ENCODE results near the gene STAC2. TPM values are rescaled to one million over a fixed set of nuclear protein-coding genes. Genes with fewer than 3 reads are reported as not detected.

Gene STAC2
- total and polyA plus RNA-seq, 2 of the 13 experiments (the other 11 are each of a cell fraction or from before 2014, with no cell fraction given), result not detected

DNA sequence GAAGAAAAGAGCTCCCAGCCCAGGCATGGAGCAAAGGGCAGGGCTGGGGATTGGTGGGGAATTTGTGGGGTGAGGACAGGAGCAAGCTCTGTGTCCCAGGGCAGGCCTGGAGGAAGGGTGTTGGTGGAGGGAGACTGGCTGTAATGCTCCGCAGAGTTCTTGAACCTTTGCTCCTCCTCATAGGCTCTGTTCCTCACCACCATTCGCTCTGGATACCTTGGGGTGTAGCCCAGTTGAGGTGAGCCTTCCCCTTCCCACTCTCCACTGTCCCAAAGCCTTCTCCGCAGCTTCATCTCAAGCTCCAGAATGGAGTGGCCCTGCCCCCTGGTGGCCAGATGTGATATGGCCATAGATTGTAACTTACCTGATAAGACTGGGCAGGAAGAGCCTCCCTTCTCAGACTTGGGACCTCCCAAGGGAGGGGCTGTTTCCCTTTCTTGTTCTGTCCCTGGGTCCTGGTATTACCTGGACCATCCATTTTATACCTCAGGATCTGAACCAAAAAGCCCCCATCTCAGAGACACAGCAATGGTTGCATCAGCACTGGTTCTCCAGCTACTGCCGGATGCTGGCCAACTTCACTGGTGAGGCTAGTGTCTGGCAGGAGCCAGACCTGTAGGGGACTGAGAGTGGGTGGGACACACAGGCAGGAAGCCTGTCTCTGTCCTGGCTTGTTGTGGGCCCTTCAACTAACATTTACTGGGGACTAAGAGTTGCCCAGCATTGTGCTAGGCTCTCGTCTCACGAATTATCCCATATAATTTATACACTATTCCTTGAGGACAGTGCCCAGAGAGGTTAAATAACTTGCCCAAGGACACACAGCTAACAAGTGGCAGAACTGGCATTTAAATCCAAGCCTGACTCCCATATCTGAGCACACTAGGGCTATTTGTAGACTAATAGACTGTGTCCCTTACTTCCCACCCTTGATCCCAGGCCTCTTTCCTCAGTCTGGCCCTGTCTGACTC, 19.1 kb upstream of the STAC2 start (continued):
- TF ChIP-seq ZFYVE20 (CRISPR knock-in tag; IDR thresholded peaks at IDR 0.05; ENCODE audit: borderline replicate concordance, low read depth) (no peak), SNAI1 (CRISPR knock-in tag; IDR thresholded peaks at IDR 0.05; ENCODE audit: borderline replicate concordance) (no peak), PAF1 (CRISPR knock-in tag; IDR thresholded peaks at IDR 0.05) (no peak), ZNF557 (CRISPR knock-in tag; IDR thresholded peaks at IDR 0.05) (no peak), PHF20 (CRISPR knock-in tag; IDR thresholded peaks at IDR 0.05) (no peak), HHEX (CRISPR knock-in tag; IDR thresholded peaks at IDR 0.05) (no peak), ZNF232 (CRISPR knock-in tag; IDR thresholded peaks at IDR 0.05; ENCODE audit: borderline replicate concordance) (no peak), FOSL2 (CRISPR knock-in tag; IDR thresholded peaks at IDR 0.05) (peak; percentile 14; the same call in 1 of the 2 replicates), ZNF205 (CRISPR knock-in tag; IDR thresholded peaks at IDR 0.05) (no peak), ZNF780A (CRISPR knock-in tag; IDR thresholded peaks at IDR 0.05) (no peak), ZNF879 (CRISPR knock-in tag; IDR thresholded peaks at IDR 0.05) (no peak), ZNF33A (CRISPR knock-in tag; IDR thresholded peaks at IDR 0.05; ENCODE audit: borderline replicate concordance) (no peak), ZNF337 (CRISPR knock-in tag; IDR thresholded peaks at IDR 0.05; ENCODE audit: borderline replicate concordance, low read depth) (no peak), BCL6 (CRISPR knock-in tag; IDR thresholded peaks at IDR 0.05) (0 out of 2 replicates have a peak, but pooled peaks have one; percentile 21), MIER3 (CRISPR knock-in tag; IDR thresholded peaks at IDR 0.05; ENCODE audit: borderline replicate concordance) (no peak), AKAP8 (CRISPR knock-in tag; IDR thresholded peaks at IDR 0.05) (no peak; the same call in 1 of the 2 replicates)
- TF ChIP-seq, protein P1, sequence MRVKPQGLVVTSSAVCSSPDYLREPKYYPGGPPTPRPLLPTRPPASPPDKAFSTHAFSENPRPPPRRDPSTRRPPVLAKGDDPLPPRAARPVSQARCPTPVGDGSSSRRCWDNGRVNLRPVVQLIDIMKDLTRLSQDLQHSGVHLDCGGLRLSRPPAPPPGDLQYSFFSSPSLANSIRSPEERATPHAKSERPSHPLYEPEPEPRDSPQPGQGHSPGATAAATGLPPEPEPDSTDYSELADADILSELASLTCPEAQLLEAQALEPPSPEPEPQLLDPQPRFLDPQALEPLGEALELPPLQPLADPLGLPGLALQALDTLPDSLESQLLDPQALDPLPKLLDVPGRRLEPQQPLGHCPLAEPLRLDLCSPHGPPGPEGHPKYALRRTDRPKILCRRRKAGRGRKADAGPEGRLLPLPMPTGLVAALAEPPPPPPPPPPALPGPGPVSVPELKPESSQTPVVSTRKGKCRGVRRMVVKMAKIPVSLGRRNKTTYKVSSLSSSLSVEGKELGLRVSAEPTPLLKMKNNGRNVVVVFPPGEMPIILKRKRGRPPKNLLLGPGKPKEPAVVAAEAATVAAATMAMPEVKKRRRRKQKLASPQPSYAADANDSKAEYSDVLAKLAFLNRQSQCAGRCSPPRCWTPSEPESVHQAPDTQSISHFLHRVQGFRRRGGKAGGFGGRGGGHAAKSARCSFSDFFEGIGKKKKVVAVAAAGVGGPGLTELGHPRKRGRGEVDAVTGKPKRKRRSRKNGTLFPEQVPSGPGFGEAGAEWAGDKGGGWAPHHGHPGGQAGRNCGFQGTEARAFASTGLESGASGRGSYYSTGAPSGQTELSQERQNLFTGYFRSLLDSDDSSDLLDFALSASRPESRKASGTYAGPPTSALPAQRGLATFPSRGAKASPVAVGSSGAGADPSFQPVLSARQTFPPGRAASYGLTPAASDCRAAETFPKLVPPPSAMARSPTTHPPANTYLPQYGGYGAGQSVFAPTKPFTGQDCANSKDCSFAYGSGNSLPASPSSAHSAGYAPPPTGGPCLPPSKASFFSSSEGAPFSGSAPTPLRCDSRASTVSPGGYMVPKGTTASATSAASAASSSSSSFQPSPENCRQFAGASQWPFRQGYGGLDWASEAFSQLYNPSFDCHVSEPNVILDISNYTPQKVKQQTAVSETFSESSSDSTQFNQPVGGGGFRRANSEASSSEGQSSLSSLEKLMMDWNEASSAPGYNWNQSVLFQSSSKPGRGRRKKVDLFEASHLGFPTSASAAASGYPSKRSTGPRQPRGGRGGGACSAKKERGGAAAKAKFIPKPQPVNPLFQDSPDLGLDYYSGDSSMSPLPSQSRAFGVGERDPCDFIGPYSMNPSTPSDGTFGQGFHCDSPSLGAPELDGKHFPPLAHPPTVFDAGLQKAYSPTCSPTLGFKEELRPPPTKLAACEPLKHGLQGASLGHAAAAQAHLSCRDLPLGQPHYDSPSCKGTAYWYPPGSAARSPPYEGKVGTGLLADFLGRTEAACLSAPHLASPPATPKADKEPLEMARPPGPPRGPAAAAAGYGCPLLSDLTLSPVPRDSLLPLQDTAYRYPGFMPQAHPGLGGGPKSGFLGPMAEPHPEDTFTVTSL (CRISPR knock-in tag; IDR thresholded peaks at IDR 0.05; ENCODE audit: borderline replicate concordance), result no peak
- TF ChIP-seq, protein P2, sequence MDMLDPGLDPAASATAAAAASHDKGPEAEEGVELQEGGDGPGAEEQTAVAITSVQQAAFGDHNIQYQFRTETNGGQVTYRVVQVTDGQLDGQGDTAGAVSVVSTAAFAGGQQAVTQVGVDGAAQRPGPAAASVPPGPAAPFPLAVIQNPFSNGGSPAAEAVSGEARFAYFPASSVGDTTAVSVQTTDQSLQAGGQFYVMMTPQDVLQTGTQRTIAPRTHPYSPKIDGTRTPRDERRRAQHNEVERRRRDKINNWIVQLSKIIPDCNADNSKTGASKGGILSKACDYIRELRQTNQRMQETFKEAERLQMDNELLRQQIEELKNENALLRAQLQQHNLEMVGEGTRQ (IDR thresholded peaks at IDR 0.05; ENCODE audit: low read depth, low read length), result no peak; the same call in 1 of the 2 replicates
- TF ChIP-seq, protein P2 (CRISPR knock-in tag; IDR thresholded peaks at IDR 0.05; ENCODE audit: borderline replicate concordance), result no peak
